D721Med (cell line): Measurements from ENCODE around the gene RAB27B.

Source experiments
- DNase-seq: peaks from one replicate; pipeline ENCODE4 v3.0.0; 2011; ENCODE audit warnings: low spot score; ENCODE audit not compliant: insufficient read length
- FAIRE-seq: peaks from 2 replicates; lab custom pipeline; 2011; peaks lifted over from hg19 to GRCh38; lab: Jason Lieb, UNC
- TF ChIP-seq, protein P1 (sequence below): IDR thresholded peaks from 2 replicates; pipeline ENCODE4 v1.5.1; 2012; ENCODE audit warnings: mild to moderate bottlenecking, control low read depth; ENCODE audit not compliant: insufficient read depth; ENCODE audit errors: missing control alignments

RAB27B gene, protein sequence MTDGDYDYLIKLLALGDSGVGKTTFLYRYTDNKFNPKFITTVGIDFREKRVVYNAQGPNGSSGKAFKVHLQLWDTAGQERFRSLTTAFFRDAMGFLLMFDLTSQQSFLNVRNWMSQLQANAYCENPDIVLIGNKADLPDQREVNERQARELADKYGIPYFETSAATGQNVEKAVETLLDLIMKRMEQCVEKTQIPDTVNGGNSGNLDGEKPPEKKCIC

DNA sequence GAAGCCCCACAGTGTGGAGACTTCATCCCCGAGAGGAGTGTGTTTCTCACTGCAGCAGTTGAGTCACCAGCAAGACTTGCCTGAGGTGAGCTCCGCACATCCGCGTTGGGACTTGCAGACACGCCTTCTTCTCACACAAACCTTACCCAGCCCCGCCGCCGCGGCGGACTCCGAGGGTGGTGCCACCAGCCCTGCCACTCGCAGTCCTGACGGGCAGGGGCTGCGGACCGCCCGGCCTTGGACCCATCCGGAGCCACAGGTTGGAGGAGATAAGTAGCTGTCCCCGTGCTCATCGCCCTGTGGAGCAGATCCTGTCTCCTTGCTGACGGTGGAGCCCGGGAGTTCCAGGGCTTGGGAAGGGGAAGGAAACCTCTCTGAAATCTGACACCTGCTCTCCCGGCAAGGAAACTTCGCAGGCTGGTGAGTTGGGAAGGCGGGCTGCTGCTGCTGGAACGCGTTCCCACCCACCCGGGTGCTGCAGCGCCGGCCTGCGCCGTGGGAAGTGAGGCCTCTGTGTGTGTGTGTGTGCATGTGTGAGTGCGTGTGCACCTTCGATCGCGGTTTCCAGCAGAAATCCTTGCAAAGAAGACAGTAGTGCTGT is at the start of gene RAB27B:
Gene RAB27B, plus strand, starts transcription at position 197 of the 601 bp plus-strand sequence. CDS start 49,109 bp downstream, outside the sequence.
- FAIRE-seq (peak; percentile 60), DNase-seq (peak; percentile 47)
- TF ChIP-seq, protein P1, sequence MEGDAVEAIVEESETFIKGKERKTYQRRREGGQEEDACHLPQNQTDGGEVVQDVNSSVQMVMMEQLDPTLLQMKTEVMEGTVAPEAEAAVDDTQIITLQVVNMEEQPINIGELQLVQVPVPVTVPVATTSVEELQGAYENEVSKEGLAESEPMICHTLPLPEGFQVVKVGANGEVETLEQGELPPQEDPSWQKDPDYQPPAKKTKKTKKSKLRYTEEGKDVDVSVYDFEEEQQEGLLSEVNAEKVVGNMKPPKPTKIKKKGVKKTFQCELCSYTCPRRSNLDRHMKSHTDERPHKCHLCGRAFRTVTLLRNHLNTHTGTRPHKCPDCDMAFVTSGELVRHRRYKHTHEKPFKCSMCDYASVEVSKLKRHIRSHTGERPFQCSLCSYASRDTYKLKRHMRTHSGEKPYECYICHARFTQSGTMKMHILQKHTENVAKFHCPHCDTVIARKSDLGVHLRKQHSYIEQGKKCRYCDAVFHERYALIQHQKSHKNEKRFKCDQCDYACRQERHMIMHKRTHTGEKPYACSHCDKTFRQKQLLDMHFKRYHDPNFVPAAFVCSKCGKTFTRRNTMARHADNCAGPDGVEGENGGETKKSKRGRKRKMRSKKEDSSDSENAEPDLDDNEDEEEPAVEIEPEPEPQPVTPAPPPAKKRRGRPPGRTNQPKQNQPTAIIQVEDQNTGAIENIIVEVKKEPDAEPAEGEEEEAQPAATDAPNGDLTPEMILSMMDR, result no peak

DNA sequence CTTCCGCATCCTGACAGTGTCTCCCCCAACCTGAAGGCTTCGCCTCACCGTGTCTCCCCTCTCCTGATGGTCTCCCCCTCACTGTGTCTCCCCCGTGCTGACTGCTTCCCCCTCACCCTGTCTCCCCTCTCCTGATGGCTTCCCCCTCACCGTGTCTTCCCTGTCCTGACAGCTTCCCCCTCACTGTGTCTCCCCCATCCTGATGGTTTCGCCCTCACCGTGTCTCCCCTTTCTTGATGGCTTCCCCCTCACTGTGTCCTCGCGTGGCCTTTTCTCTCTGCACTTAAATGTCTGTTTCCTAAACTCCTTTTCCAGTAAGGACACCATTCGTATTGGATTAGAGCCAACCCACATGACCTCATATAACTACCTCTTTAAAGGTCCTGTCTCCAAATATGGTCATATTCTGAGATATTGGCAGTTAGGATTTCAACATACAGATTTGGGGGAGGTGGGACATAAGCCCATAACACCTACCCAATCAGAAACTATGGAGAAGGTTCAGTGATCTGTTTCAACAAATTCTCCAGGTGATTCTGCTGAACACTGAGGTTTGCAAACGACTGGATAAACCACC is 47.9 kb upstream of the RAB27B start:
- no peak for DNase-seq
- TF ChIP-seq, protein P1, result no peak
- peak; percentile 85 for FAIRE-seq

DNA sequence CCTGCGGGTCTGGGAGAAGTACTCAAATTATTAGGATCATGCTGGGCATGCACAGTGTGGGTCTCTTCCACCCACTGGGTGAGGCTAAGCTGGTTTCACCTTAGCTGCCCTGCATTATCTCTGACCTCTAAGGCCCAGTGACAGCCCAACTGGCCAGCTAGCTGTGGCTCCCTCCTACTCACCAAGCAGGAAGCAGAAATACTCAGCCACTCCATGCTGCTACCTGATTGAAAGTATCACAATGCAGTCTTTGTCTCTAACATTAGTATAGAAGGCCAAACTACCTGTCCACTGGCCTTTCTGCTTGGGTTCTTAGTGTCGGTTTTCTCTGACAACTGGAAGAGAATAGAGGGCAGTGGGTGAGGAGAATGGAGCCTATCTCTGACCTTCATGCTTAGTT is 47.3 kb upstream of the RAB27B start:
- no peak for DNase-seq
- TF ChIP-seq, protein P1, result no peak
- no peak for FAIRE-seq

DNA sequence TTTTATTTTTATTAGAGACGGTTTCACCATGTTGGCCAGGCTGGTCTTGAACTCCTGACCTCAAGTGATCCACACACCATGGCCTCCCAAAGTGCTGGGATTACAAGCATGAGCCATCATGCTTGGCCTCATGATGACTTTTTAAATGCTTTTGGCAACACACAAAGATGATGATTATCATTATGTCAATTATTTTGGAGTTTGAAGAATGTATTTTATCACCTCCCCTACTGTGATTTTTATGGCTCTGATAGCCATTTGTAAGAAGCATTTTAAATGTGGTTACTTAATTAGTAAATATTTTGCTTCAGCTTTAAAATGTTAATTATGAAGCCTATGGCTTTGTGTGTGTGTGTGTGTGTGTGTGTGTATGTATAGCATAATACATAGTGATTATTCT is 45.1 kb upstream of the RAB27B start:
- DNase-seq, result no peak
- peak; percentile 86 for FAIRE-seq
- TF ChIP-seq, protein P1, result no peak

DNA sequence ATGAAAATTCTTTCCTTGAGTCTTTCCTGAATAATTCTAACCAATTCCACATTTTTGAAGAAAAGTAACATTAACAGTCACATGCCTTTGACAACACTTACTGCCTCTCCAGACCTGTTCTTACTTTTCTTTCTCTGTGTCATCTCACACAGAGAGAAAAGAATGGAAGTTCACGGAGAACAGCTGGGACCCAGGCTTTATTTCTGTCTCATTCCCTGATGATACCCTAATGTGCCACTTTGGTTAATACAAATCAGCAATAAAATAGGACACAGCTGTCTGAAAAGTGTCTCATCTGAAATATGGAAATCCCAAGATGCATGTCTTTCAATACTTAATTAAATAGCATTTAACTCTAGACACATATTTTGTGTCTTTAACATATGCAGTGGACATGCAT is 42.1 kb upstream of the RAB27B start:
- FAIRE-seq (no peak), DNase-seq (no peak)
- TF ChIP-seq, protein P1, result no peak

DNA sequence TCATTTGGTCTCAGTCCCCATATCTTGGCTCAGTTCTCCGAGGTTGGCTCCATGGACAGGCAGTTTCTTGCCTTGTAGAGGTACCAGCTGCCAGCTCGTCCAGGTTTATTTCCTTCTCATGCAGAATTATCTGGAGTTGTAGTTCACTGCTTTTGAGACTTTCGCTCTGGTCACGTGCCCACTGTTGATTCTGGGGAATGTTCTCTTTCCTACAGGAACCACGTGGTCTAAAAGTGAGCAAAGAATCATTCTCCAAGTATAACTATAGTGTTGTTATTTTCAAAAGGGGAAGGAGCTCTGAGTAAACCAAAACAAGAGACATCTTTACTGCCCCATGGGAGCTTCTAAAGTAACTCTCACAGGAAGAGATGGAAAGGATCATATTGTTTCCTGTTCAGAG is 41.2 kb upstream of the RAB27B start:
- DNase-seq (no peak), FAIRE-seq (no peak)
- TF ChIP-seq, protein P1, result no peak

DNA sequence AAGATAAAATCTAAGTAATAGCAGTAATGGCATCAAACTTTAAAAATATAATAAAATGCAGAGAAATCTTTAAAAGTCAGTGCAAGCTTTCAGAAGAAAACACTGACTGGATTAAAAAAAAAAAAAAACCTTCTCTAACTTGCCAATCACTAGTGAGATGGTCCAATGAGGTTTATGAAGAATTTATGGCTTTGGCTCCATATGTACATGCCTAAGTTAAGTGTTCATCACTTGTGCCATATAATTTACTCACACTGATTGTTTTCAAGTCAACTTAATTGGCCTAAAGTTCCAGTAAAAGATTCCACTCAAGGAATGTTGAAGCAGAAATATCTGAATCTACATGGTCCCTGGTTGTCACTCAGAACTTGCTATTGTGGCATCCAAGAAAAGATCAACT is 40.7 kb upstream of the RAB27B start:
- DNase-seq, result no peak
- FAIRE-seq, result no peak
- TF ChIP-seq, protein P1, result no peak
